Measurements from ENCODE around the gene CDK18.

GRCh38 chr1:205582046-205582445 lies 77.6 kb downstream of the CDK18 start:
- TF ChIP-seq POLR2A (IDR thresholded peaks at IDR 0.05) (no peak), CTCF (IDR thresholded peaks at IDR 0.05) (no peak)
